Osteoblast (primary cell): ENCODE data around the gene ERCC6L2. TPM values are rescaled to one million over a fixed set of nuclear protein-coding genes. Genes with fewer than 3 reads are reported as not detected.
A peak's percentile ranks its signal among the peaks of the same experiment; 100 is the strongest.

ENCODE experiments used
- DNase-seq: peaks from one replicate; pipeline ENCODE4 v3.0.0; 2011; ENCODE audit warnings: low spot score, mixed read lengths; ENCODE audit not compliant: insufficient read length; ENCODE audit errors: missing footprints
- H2AFZ ChIP-seq: 2 replicates; pipeline ENCODE4 v1.6.0; 2011; ENCODE audit warnings: mild to moderate bottlenecking, low read length
- H3K27ac ChIP-seq: 2 replicates; pipeline ENCODE4 v1.5.1; 2011; ENCODE audit warnings: mild to moderate bottlenecking, low read depth, low read length, moderate library complexity
- H3K27me3 ChIP-seq: 2 replicates; pipeline ENCODE4 v1.6.0; 2012; ENCODE audit warnings: mild to moderate bottlenecking, control low read depth, inconsistent platforms, low read length, moderate library complexity; ENCODE audit not compliant: insufficient read depth
- H3K36me3 ChIP-seq: 2 replicates; pipeline ENCODE4 v1.5.1; 2011; ENCODE audit warnings: mild to moderate bottlenecking, low read length, control low read depth, moderate library complexity; ENCODE audit not compliant: insufficient read depth
- H3K4me1 ChIP-seq: 2 replicates; pipeline ENCODE4 v1.5.1; 2011; ENCODE audit warnings: mild to moderate bottlenecking, low read length, control low read depth, moderate library complexity; ENCODE audit not compliant: insufficient read depth
- H3K4me2 ChIP-seq: 2 replicates; pipeline ENCODE4 v1.6.0; 2011; ENCODE audit warnings: mild to moderate bottlenecking, low read length; ENCODE audit not compliant: insufficient read depth
- H3K4me3 ChIP-seq: fragments of 200-600 bp; sonication (generic); 3 replicates; pipeline ENCODE4 v1.5.1; 2012; ENCODE audit warnings: mild to moderate bottlenecking, low read length, inconsistent platforms; ENCODE audit not compliant: insufficient read depth
- H3K79me2 ChIP-seq: 2 replicates; pipeline ENCODE4 v1.6.0; 2012; ENCODE audit warnings: mild to moderate bottlenecking, low read length, control low read depth, inconsistent platforms; ENCODE audit not compliant: insufficient read depth
- H3K9me3 ChIP-seq: 2 replicates; pipeline ENCODE4 v1.5.1; 2011; ENCODE audit warnings: low read depth, low read length, control low read depth
- H4K20me1 ChIP-seq: 2 replicates; pipeline ENCODE4 v1.6.0; 2012; ENCODE audit warnings: mild to moderate bottlenecking, low read length, control low read depth; ENCODE audit not compliant: insufficient read depth
- CTCF ChIP-seq: IDR thresholded peaks from 2 replicates; pipeline ENCODE4 v1.5.1; 2011; ENCODE audit warnings: mild to moderate bottlenecking, low read depth, low read length, moderate library complexity; ENCODE audit errors: extremely low read depth
- total RNA-seq: library from RNA; depleted of rRNA; stranded (reverse); fragments of >200 nt; gene quantifications from 2 replicates; pipeline ENCODE4 v1.2.3, GENCODE V29; 2012

ERCC6L2 gene
- total RNA-seq, 1 donor, result 77.8 TPM

- H3K9me3 ChIP-seq, result no peaks in the 10 kb centered on the region
- H2AFZ ChIP-seq, result no peak overlapping the region
- H3K27me3 ChIP-seq, result no peaks in the 10 kb centered on the region
- TF ChIP-seq CTCF, result no peak
- no peak for DNase-seq
- H3K36me3 ChIP-seq, result no peaks in the 10 kb centered on the region
- H3K27ac ChIP-seq, result no peak overlapping the region
- no peak overlapping the region for H3K4me3 ChIP-seq
- no peaks in the 10 kb centered on the region for H4K20me1 ChIP-seq
- no peaks in the 10 kb centered on the region for H3K79me2 ChIP-seq
- H3K4me1 ChIP-seq, result no peaks in the 10 kb centered on the region
- H3K4me2 ChIP-seq, result no peak overlapping the region
Measured at GRCh38 chr9:95864852-95865580, 10.5 kb upstream of the ERCC6L2 start.

- no peak for TF ChIP-seq CTCF
- Histone ChIP-seq H3K79me2 (peaks cover 9% of the 10 kb centered on the region), H2AFZ (no peak overlapping the region), H3K27me3 (no peaks in the 10 kb centered on the region), H4K20me1 (no peaks in the 10 kb centered on the region), H3K4me2 (no peak overlapping the region), H3K36me3 (no peaks in the 10 kb centered on the region), H3K4me1 (no peaks in the 10 kb centered on the region), H3K27ac (no peak overlapping the region), H3K4me3 (no peak overlapping the region), H3K9me3 (no peaks in the 10 kb centered on the region)
- no peak for DNase-seq
Measured at GRCh38 chr9:95870352-95870751, 5.1 kb upstream of the ERCC6L2 start.

- no peak overlapping the region for H3K27ac ChIP-seq
- H3K4me1 ChIP-seq, result no peaks in the 10 kb centered on the region
- no peak overlapping the region for H2AFZ ChIP-seq
- no peak overlapping the region for H3K4me3 ChIP-seq
- H3K4me2 ChIP-seq, result no peak overlapping the region
- no peaks in the 10 kb centered on the region for H3K9me3 ChIP-seq
- H3K27me3 ChIP-seq, result no peaks in the 10 kb centered on the region
- H4K20me1 ChIP-seq, result no peaks in the 10 kb centered on the region
- peak; percentile 36 for DNase-seq
- peaks cover 9% of the 10 kb centered on the region for H3K79me2 ChIP-seq
- TF ChIP-seq CTCF, result no peak
- no peaks in the 10 kb centered on the region for H3K36me3 ChIP-seq
Measured at GRCh38 chr9:95870906-95871305, 4.6 kb upstream of the ERCC6L2 start.

- no peaks in the 10 kb centered on the region for H3K27me3 ChIP-seq
- H4K20me1 ChIP-seq, result peaks cover 1% of the 10 kb centered on the region
- no peak overlapping the region for H3K4me3 ChIP-seq
- no peaks in the 10 kb centered on the region for H3K9me3 ChIP-seq
- DNase-seq, result peak; percentile 13
- TF ChIP-seq CTCF, result no peak
- H3K79me2 ChIP-seq, result peaks cover 14% of the 10 kb centered on the region
- H3K4me1 ChIP-seq, result no peaks in the 10 kb centered on the region
- H3K36me3 ChIP-seq, result no peaks in the 10 kb centered on the region
- H3K27ac ChIP-seq, result no peak overlapping the region
- peak overlapping the region; percentile 95 for H2AFZ ChIP-seq
- H3K4me2 ChIP-seq, result no peak overlapping the region
Measured at GRCh38 chr9:95874303-95874988, 1.0 kb upstream of the ERCC6L2 start.
